Tibial artery (tissue), 4 donors: ENCODE results near the gene LRRC1.

Source experiments
- DNase-seq, 2 donors: peaks; one replicate each; pipeline ENCODE4 v3.0.0-alpha.2; 2019
- H3K27ac ChIP-seq, 2 donors: fragments of 200-600 bp; sonication (generic) in 1 of 2; 1 replicate in 1 of 2; 2 replicates in 1 of 2; pipeline ENCODE4 v1.5.1; 2018 to 2019; ENCODE audit warnings: mild to moderate bottlenecking in 1 of 2
- H3K27me3 ChIP-seq, 2 donors: fragments of 200-600 bp; sonication (generic) in 1 of 2; one replicate each; pipeline versions ENCODE4 v1.5.1 to v1.6.0; 2016 to 2019
- H3K36me3 ChIP-seq, 3 donors: fragments of 200-600 bp; sonication (generic) in 2 of 3; one replicate each; pipeline ENCODE4 v1.5.1; 2016 to 2019; ENCODE audit warnings: mild to moderate bottlenecking in 2 of 3
- H3K4me1 ChIP-seq, 4 donors: fragments of 200-600 bp; sonication (generic) in 2 of 4; 1 replicate in 3 of 4; 2 replicates in 1 of 4; pipeline ENCODE4 v1.5.1; 2016 to 2019
- H3K4me3 ChIP-seq, 2 donors: fragments of 200-600 bp; sonication (generic) in 1 of 2; 1 replicate in 1 of 2; 2 replicates in 1 of 2; pipeline ENCODE4 v1.5.1; 2018 to 2019; ENCODE audit warnings: mild to moderate bottlenecking in 2 of 2
- H3K9me3 ChIP-seq, 3 donors: fragments of 200-600 bp; sonication (generic) in 1 of 3; one replicate each; pipeline ENCODE4 v1.5.1; 2016 to 2019
- CTCF ChIP-seq, 2 experiments: fragments of 200-600 bp in 1 of 2; fragments of 450-650 bp in 1 of 2; IDR thresholded peaks; one replicate each; pipeline ENCODE4 v1.5.1; 2017 to 2019; ENCODE audit warnings: antibody characterized with exemption in 2 of 2, mild to moderate bottlenecking in 1 of 2, moderate library complexity in 1 of 2
- intact Hi-C: fragments of 100-400 bp; cut with DNase I; formaldehyde crosslinking; loops from one replicate; pipeline ENCODE4 v1.15.0; 2023; ENCODE audit warnings: low total_unique reads

LRRC1 gene

GRCh38 chr6:53877151-53877550, 82.3 kb downstream of the LRRC1 start:
- intact Hi-C loops: loop anchor here (10.0 kb wide), 1 partner anchor 68 kb away; no protein-coding TSS in a partner anchor
- Histone ChIP-seq H3K9me3 (no peaks in the 10 kb centered on the region), H3K4me3 (no peak overlapping the region), H3K36me3 (no peaks in the 10 kb centered on the region), H3K4me1 (peaks cover 0 to 9% (median 2%) of the 10 kb centered on the region in 4 donors), H3K27ac (no peak overlapping the region), H3K27me3 (no peaks in the 10 kb centered on the region)
- no peak for DNase-seq
- TF ChIP-seq CTCF (IDR thresholded peaks at IDR 0.05): no peak

- Histone ChIP-seq H3K4me3 (no peak overlapping the region), H3K27ac (no peak overlapping the region), H3K36me3 (peaks cover 0 to 9% (median 2%) of the 10 kb centered on the region in 3 donors), H3K27me3 (no peaks in the 10 kb centered on the region), H3K4me1 (peaks cover 0 to 9% (median 2%) of the 10 kb centered on the region in 4 donors), H3K9me3 (no peaks in the 10 kb centered on the region)
- TF ChIP-seq CTCF (IDR thresholded peaks at IDR 0.05): no peak
- no peak for DNase-seq
- intact Hi-C loops: loop anchor here (10.0 kb wide), 1 partner anchor 66 kb away; no protein-coding TSS in a partner anchor
These were observed 84.0 kb downstream of the LRRC1 start for GRCh38 chr6:53878808-53879207.

- Histone ChIP-seq H3K4me1 (peaks cover 0 to 6% (median 2%) of the 10 kb centered on the region in 4 donors), H3K27me3 (no peaks in the 10 kb centered on the region), H3K9me3 (no peaks in the 10 kb centered on the region), H3K27ac (no peak overlapping the region), H3K36me3 (peaks cover 0 to 12% (median 8%) of the 10 kb centered on the region in 3 donors), H3K4me3 (no peak overlapping the region)
- DNase-seq: no peak
- intact Hi-C loops: loop anchor here (10.0 kb wide), 1 partner anchor 65 kb away; no protein-coding TSS in a partner anchor
- TF ChIP-seq CTCF (IDR thresholded peaks at IDR 0.05): no peak
These were observed 84.8 kb downstream of the LRRC1 start for GRCh38 chr6:53879608-53880007.

GRCh38 chr6:53887316-53887715, 92.5 kb downstream of the LRRC1 start:
- Histone ChIP-seq H3K36me3 (peaks cover 0 to 12% (median 8%) of the 10 kb centered on the region in 3 donors), H3K4me3 (no peak overlapping the region), H3K27ac (no peak overlapping the region), H3K9me3 (no peaks in the 10 kb centered on the region), H3K4me1 (peaks cover 0 to 17% (median 0%) of the 10 kb centered on the region in 4 donors), H3K27me3 (no peaks in the 10 kb centered on the region)
- TF ChIP-seq CTCF (IDR thresholded peaks at IDR 0.05): no peak
- DNase-seq: no peak
- intact Hi-C loops: no loop called here

GRCh38 chr6:53888931-53889330, 94.1 kb downstream of the LRRC1 start:
- Histone ChIP-seq H3K36me3 (peaks cover 0 to 4% (median 2%) of the 10 kb centered on the region in 3 donors), H3K4me1 (peaks cover 0 to 17% (median under 1%) of the 10 kb centered on the region in 4 donors), H3K27ac (no peak overlapping the region), H3K4me3 (no peak overlapping the region), H3K27me3 (no peaks in the 10 kb centered on the region), H3K9me3 (no peaks in the 10 kb centered on the region)
- DNase-seq: no peak
- no peak for TF ChIP-seq CTCF (IDR thresholded peaks at IDR 0.05)
- intact Hi-C loops: no loop called here

GRCh38 chr6:53889365-53889764, 94.6 kb downstream of the LRRC1 start:
- intact Hi-C loops: no loop called here
- H3K9me3 ChIP-seq: no peaks in the 10 kb centered on the region
- no peak for TF ChIP-seq CTCF (IDR thresholded peaks at IDR 0.05)
- no peak overlapping the region for H3K27ac ChIP-seq
- H3K4me3 ChIP-seq: no peak overlapping the region
- no peaks in the 10 kb centered on the region for H3K27me3 ChIP-seq
- DNase-seq: no peak
- peaks cover 0 to under 1% (median 0%) of the 10 kb centered on the region in 3 donors for H3K36me3 ChIP-seq
- H3K4me1 ChIP-seq: peaks cover 0 to 17% (median 2%) of the 10 kb centered on the region in 4 donors
